Measurements from ENCODE around the gene TAAR6. TPM values are rescaled to one million over a fixed set of nuclear protein-coding genes. Genes with fewer than 3 reads are reported as not detected.

Gene TAAR6
- total and polyA plus RNA-seq, 4 donors, result not detected

GRCh38 chr6:132612449-132613108 is 42.5 kb downstream of the TAAR6 start:
- no peaks in the 10 kb centered on the region for H3K27me3 ChIP-seq (ENCODE audit: control insufficient read depth in 4 of 4, insufficient read depth in 4 of 4, low read length in 3 of 4)
- TF ChIP-seq MAX (IDR thresholded peaks at IDR 0.05) (no peak), TAF1 (conservative IDR thresholded peaks at IDR 0.05) (no peak), HNF4A (conservative IDR thresholded peaks at IDR 0.05) (peak; percentile 45 to 46), JUND (IDR thresholded peaks at IDR 0.05) (no peak), YY1 (IDR thresholded peaks at IDR 0.05) (no peak), GABPA (IDR thresholded peaks at IDR 0.05 in 1 of 2, conservative IDR thresholded peaks at IDR 0.05 in 1 of 2) (no peak), FOXA2 (IDR thresholded peaks at IDR 0.05) (no peak), SP1 (IDR thresholded peaks at IDR 0.05) (peak; percentile 12), FOXA1 (IDR thresholded peaks at IDR 0.05) (no peak), ATF3 (IDR thresholded peaks at IDR 0.05) (no peak), NR2F2 (IDR thresholded peaks at IDR 0.05) (peak; percentile 57), EGR1 (IDR thresholded peaks at IDR 0.05; ENCODE audit: low read depth in 2 of 2) (no peak), RXRA (IDR thresholded peaks at IDR 0.05) (peak in 1 of 2 donors; percentile 34), RAD21 (IDR thresholded peaks at IDR 0.05) (no peak)
- TF ChIP-seq, protein P1, sequence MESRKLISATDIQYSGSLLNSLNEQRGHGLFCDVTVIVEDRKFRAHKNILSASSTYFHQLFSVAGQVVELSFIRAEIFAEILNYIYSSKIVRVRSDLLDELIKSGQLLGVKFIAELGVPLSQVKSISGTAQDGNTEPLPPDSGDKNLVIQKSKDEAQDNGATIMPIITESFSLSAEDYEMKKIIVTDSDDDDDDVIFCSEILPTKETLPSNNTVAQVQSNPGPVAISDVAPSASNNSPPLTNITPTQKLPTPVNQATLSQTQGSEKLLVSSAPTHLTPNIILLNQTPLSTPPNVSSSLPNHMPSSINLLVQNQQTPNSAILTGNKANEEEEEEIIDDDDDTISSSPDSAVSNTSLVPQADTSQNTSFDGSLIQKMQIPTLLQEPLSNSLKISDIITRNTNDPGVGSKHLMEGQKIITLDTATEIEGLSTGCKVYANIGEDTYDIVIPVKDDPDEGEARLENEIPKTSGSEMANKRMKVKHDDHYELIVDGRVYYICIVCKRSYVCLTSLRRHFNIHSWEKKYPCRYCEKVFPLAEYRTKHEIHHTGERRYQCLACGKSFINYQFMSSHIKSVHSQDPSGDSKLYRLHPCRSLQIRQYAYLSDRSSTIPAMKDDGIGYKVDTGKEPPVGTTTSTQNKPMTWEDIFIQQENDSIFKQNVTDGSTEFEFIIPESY (IDR thresholded peaks at IDR 0.05), result no peak
- peak overlapping the region in 2 of 3 donors; percentile 6 for H3K4me3 ChIP-seq (ENCODE audit: low read depth in 1 of 3, low read length in 3 of 3)
- 34% methylated on average over 4 of the region's 4 CpGs for WGBS
- peak overlapping the region in 1 of 2 donors; percentile 47 for H3K9ac ChIP-seq (ENCODE audit: low read depth in 1 of 2, low read length in 2 of 2)
- DNase-seq (ENCODE audit: low spot score), result no peak
- no peaks in the 10 kb centered on the region for H3K9me3 ChIP-seq (ENCODE audit: control insufficient read depth in 4 of 4, low read length in 3 of 4)
- H3K4me1 ChIP-seq (ENCODE audit: control insufficient read depth in 4 of 4, insufficient read depth in 4 of 4, low read length in 3 of 4), result peaks cover 3 to 17% (median 5%) of the 10 kb centered on the region in 4 donors
- no peaks in the 10 kb centered on the region for H3K36me3 ChIP-seq (ENCODE audit: control insufficient read depth in 4 of 4, insufficient read depth in 3 of 4, low read depth in 1 of 4, low read length in 3 of 4)
- peak overlapping the region; percentile 1 to 21 for H3K27ac ChIP-seq (ENCODE audit: low read depth in 1 of 2, low read length in 2 of 2)

DNA sequence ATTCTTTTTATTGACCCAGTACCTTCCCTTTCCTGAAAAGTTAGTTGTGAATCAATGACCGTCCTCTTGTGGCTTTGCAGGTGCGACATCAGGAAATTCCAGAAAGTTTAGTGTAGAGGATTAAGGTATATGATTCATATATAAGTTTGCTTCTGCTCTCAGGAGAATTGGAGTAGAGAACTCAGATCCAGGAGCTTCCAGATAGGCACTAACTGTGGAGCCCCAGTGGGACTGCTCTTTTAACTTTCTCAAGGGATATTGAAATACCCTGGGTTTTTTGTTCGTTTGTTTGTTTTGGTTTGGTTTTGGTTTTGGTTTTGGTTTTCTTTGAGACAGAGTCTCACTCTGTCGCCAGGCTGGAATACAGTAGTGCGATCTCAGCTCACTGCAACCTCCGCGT is 44.4 kb downstream of the TAAR6 start:
- H3K4me1 ChIP-seq (ENCODE audit: control insufficient read depth in 4 of 4, insufficient read depth in 4 of 4, low read length in 3 of 4), result peaks cover 3 to 17% (median 5%) of the 10 kb centered on the region in 4 donors
- no peaks in the 10 kb centered on the region for H3K9me3 ChIP-seq (ENCODE audit: control insufficient read depth in 4 of 4, low read length in 3 of 4)
- 31% methylated on average over 7 of the region's 7 CpGs for WGBS
- H3K27ac ChIP-seq (ENCODE audit: low read depth in 1 of 2, low read length in 2 of 2), result peak overlapping the region; percentile 74 to 78
- TF ChIP-seq ATF3 (IDR thresholded peaks at IDR 0.05) (no peak), HNF4A (conservative IDR thresholded peaks at IDR 0.05) (peak in 1 of 2 donors; percentile 3), SP1 (IDR thresholded peaks at IDR 0.05) (no peak), NR2F2 (IDR thresholded peaks at IDR 0.05) (no peak), MAX (IDR thresholded peaks at IDR 0.05) (no peak), RAD21 (IDR thresholded peaks at IDR 0.05) (peak in 1 of 2 donors; percentile 15), CTCF (IDR thresholded peaks at IDR 0.05; ENCODE audit: low read depth, low read length, missing input control) (no peak), YY1 (IDR thresholded peaks at IDR 0.05) (no peak), HNF4G (IDR thresholded peaks at IDR 0.05) (no peak), TAF1 (conservative IDR thresholded peaks at IDR 0.05) (peak; percentile 32), FOXA1 (IDR thresholded peaks at IDR 0.05) (no peak), FOXA2 (IDR thresholded peaks at IDR 0.05) (no peak)
- TF ChIP-seq, protein P2, sequence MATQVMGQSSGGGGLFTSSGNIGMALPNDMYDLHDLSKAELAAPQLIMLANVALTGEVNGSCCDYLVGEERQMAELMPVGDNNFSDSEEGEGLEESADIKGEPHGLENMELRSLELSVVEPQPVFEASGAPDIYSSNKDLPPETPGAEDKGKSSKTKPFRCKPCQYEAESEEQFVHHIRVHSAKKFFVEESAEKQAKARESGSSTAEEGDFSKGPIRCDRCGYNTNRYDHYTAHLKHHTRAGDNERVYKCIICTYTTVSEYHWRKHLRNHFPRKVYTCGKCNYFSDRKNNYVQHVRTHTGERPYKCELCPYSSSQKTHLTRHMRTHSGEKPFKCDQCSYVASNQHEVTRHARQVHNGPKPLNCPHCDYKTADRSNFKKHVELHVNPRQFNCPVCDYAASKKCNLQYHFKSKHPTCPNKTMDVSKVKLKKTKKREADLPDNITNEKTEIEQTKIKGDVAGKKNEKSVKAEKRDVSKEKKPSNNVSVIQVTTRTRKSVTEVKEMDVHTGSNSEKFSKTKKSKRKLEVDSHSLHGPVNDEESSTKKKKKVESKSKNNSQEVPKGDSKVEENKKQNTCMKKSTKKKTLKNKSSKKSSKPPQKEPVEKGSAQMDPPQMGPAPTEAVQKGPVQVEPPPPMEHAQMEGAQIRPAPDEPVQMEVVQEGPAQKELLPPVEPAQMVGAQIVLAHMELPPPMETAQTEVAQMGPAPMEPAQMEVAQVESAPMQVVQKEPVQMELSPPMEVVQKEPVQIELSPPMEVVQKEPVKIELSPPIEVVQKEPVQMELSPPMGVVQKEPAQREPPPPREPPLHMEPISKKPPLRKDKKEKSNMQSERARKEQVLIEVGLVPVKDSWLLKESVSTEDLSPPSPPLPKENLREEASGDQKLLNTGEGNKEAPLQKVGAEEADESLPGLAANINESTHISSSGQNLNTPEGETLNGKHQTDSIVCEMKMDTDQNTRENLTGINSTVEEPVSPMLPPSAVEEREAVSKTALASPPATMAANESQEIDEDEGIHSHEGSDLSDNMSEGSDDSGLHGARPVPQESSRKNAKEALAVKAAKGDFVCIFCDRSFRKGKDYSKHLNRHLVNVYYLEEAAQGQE (IDR thresholded peaks at IDR 0.05), result peak; percentile 15
- TF ChIP-seq, protein P1 (IDR thresholded peaks at IDR 0.05), result no peak
- H3K9ac ChIP-seq (ENCODE audit: low read depth in 1 of 2, low read length in 2 of 2), result peak overlapping the region; percentile 78 to 82
- peak overlapping the region; percentile 56 to 75 (median 66) for H3K4me3 ChIP-seq (ENCODE audit: low read depth in 1 of 3, low read length in 3 of 3)
- no peaks in the 10 kb centered on the region for H3K27me3 ChIP-seq (ENCODE audit: control insufficient read depth in 4 of 4, insufficient read depth in 4 of 4, low read length in 3 of 4)
- H3K36me3 ChIP-seq (ENCODE audit: control insufficient read depth in 4 of 4, insufficient read depth in 3 of 4, low read depth in 1 of 4, low read length in 3 of 4), result no peaks in the 10 kb centered on the region
- DNase-seq (ENCODE audit: low spot score), result no peak

Measured in liver (tissue), 9 donors.